OCI-LY1 (cell line): ENCODE results near the gene CDKN3.

Source experiments
- H2AFZ ChIP-seq: fragments of 200-600 bp; sonication (generic), shearing (Covaris generic); 2 replicates; pipeline ENCODE4 v1.6.0; 2014; ENCODE audit warnings: antibody characterized with exemption, mild to moderate bottlenecking, low read length
- H3F3A ChIP-seq: fragments of 200-600 bp; sonication (generic), shearing (Covaris generic); 2 replicates; pipeline ENCODE4 v1.6.0; 2014; ENCODE audit warnings: mild to moderate bottlenecking, antibody characterized with exemption, low read length, moderate library complexity; ENCODE audit not compliant: insufficient read depth
- H3K27ac ChIP-seq: fragments of 200-600 bp; sonication (generic); 2 replicates; pipeline ENCODE4 v1.5.1; 2014; ENCODE audit warnings: low read length, mixed run types, mild to moderate bottlenecking, low read depth; ENCODE audit not compliant: poor library complexity, severe bottlenecking
- H3K27me3 ChIP-seq: fragments of 200-600 bp; sonication (generic); 2 replicates; pipeline ENCODE4 v1.6.0; 2014; ENCODE audit warnings: antibody characterized with exemption, mild to moderate bottlenecking, low read length, moderate library complexity; ENCODE audit not compliant: insufficient read depth
- H3K36me3 ChIP-seq: fragments of 200-600 bp; sonication (generic); 2 replicates; pipeline ENCODE4 v1.6.1; 2014; ENCODE audit warnings: mild to moderate bottlenecking, antibody characterized with exemption, low read length, moderate library complexity, mixed read lengths; ENCODE audit not compliant: insufficient read depth
- H3K4me1 ChIP-seq: fragments of 200-600 bp; sonication (generic); 2 replicates; pipeline ENCODE4 v1.5.1; 2014; ENCODE audit warnings: mild to moderate bottlenecking, low read length, moderate library complexity; ENCODE audit not compliant: insufficient read depth, severe bottlenecking
- H3K4me2 ChIP-seq: fragments of 200-600 bp; sonication (generic), shearing (Covaris generic); 2 replicates; pipeline ENCODE4 v1.6.1; 2014; ENCODE audit warnings: low read length
- H3K4me3 ChIP-seq: fragments of 200-600 bp; sonication (generic); 2 replicates; pipeline ENCODE4 v1.5.1; 2014; ENCODE audit warnings: low read length, low read depth, mild to moderate bottlenecking, mixed read lengths; ENCODE audit not compliant: poor library complexity, severe bottlenecking
- H3K79me2 ChIP-seq: fragments of 200-600 bp; shearing (Covaris generic); 2 replicates; pipeline ENCODE4 v1.6.1; 2016; ENCODE audit warnings: mixed run types, low read length, mixed read lengths; ENCODE audit not compliant: insufficient read depth
- H3K9ac ChIP-seq: fragments of 200-600 bp; sonication (generic), shearing (Covaris generic); 2 replicates; pipeline ENCODE4 v1.6.1; 2014; ENCODE audit warnings: mild to moderate bottlenecking, low read length, mixed read lengths
- H3K9me2 ChIP-seq: fragments of 200-600 bp; sonication (generic), shearing (Covaris generic); 2 replicates; pipeline ENCODE4 v1.6.1; 2014; ENCODE audit warnings: low read depth, mild to moderate bottlenecking, low read length, mixed read lengths
- H3K9me3 ChIP-seq: fragments of 200-600 bp; shearing (Covaris generic); 2 replicates; pipeline ENCODE4 v1.6.1; 2014; ENCODE audit warnings: low read length, mixed read lengths
- H4K20me1 ChIP-seq: fragments of 200-600 bp; sonication (generic), shearing (Covaris generic); 2 replicates; pipeline ENCODE4 v1.6.0; 2016; ENCODE audit warnings: mild to moderate bottlenecking, low read length; ENCODE audit not compliant: insufficient read depth
- CTCF ChIP-seq: fragments of 200-600 bp; sonication (generic), shearing (Covaris generic); IDR thresholded peaks from 2 replicates; pipeline ENCODE4 v1.5.1; 2017; ENCODE audit warnings: mild to moderate bottlenecking, antibody characterized with exemption, low read length, moderate library complexity, mixed read lengths
- EZH2 ChIP-seq: fragments of 200-600 bp; sonication (generic), shearing (Covaris generic); IDR thresholded peaks from 2 replicates; pipeline ENCODE4 v1.8.0; 2017; ENCODE audit warnings: borderline replicate concordance, mixed run types, mild to moderate bottlenecking, antibody characterized with exemption, low read length, moderate library complexity, mixed read lengths

The CDKN3 gene

GRCh38 chr14:54447231-54447692, 50.5 kb downstream of the CDKN3 start:
- Histone ChIP-seq H3K9me2 (no peaks in the 10 kb centered on the region), H3K27ac (no peak overlapping the region), H3K36me3 (no peaks in the 10 kb centered on the region), H4K20me1 (no peaks in the 10 kb centered on the region), H3K9me3 (no peaks in the 10 kb centered on the region), H3K79me2 (no peaks in the 10 kb centered on the region), H3K27me3 (no peaks in the 10 kb centered on the region), H2AFZ (no peak overlapping the region), H3K9ac (no peak overlapping the region), H3K4me2 (no peak overlapping the region), H3K4me3 (no peak overlapping the region), H3K4me1 (no peaks in the 10 kb centered on the region), H3F3A (no peaks in the 10 kb centered on the region)
- no peak for TF ChIP-seq CTCF
- TF ChIP-seq EZH2: no peak

DNA sequence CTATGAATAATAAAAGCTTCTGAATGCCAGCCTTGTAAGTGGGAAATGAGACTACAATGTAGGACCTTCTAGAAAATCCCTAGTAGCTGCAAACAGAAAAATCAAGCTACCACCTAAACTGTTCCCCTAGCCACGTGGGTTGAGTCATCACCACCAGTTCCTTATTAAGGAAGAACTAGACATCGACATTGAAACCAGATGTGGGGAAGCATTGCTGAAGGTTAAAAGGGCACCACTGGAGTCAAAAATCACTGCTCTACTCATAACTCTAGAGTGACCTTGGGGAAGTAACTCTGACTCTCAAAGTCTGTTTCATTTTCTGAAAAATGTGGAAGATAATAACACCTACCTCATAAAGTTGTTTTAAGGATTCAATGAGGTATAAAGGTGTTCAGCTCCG, 53.7 kb downstream of the CDKN3 start:
- H3K9ac ChIP-seq: no peak overlapping the region
- no peak overlapping the region for H3K27ac ChIP-seq
- no peak overlapping the region for H2AFZ ChIP-seq
- H4K20me1 ChIP-seq: no peaks in the 10 kb centered on the region
- H3K27me3 ChIP-seq: no peaks in the 10 kb centered on the region
- H3F3A ChIP-seq: no peaks in the 10 kb centered on the region
- TF ChIP-seq CTCF: no peak
- no peaks in the 10 kb centered on the region for H3K9me3 ChIP-seq
- H3K9me2 ChIP-seq: no peaks in the 10 kb centered on the region
- no peaks in the 10 kb centered on the region for H3K36me3 ChIP-seq
- H3K4me2 ChIP-seq: no peak overlapping the region
- H3K4me3 ChIP-seq: no peak overlapping the region
- H3K4me1 ChIP-seq: no peaks in the 10 kb centered on the region
- H3K79me2 ChIP-seq: no peaks in the 10 kb centered on the region

GRCh38 chr14:54451121-54451601, 54.4 kb downstream of the CDKN3 start:
- no peaks in the 10 kb centered on the region for H4K20me1 ChIP-seq
- no peaks in the 10 kb centered on the region for H3K9me3 ChIP-seq
- H2AFZ ChIP-seq: no peak overlapping the region
- H3F3A ChIP-seq: no peaks in the 10 kb centered on the region
- no peaks in the 10 kb centered on the region for H3K36me3 ChIP-seq
- no peaks in the 10 kb centered on the region for H3K79me2 ChIP-seq
- no peak overlapping the region for H3K9ac ChIP-seq
- no peaks in the 10 kb centered on the region for H3K9me2 ChIP-seq
- H3K4me1 ChIP-seq: no peaks in the 10 kb centered on the region
- TF ChIP-seq CTCF (no peak), EZH2 (no peak)
- H3K4me2 ChIP-seq: no peak overlapping the region
- H3K27ac ChIP-seq: no peak overlapping the region
- no peak overlapping the region for H3K4me3 ChIP-seq
- no peaks in the 10 kb centered on the region for H3K27me3 ChIP-seq
